ENCODE measurements around the gene DBH. TPM values are rescaled to one million over a fixed set of nuclear protein-coding genes. Genes with fewer than 3 reads are reported as not detected.

The DBH gene
- total RNA-seq, 4 donors from 2014 or later: 0.19 TPM; not detected in 3

- no peak for DNase-seq (ENCODE audit: low spot score)
- ATAC-seq (ENCODE audit: low FRiP score): no peak
- TF ChIP-seq CTCF (IDR thresholded peaks at IDR 0.05): no peak
Measured at GRCh38 chr9:133642708-133643361, 6.7 kb downstream of the DBH start.

GRCh38 chr9:133643362-133643755 is 7.2 kb downstream of the DBH start:
- no peak for TF ChIP-seq CTCF (IDR thresholded peaks at IDR 0.05)

GRCh38 chr9:133643978-133644760 is 8.0 kb downstream of the DBH start:
- no peak for ATAC-seq (ENCODE audit: low FRiP score)
- no peak for DNase-seq (ENCODE audit: low spot score)
- no peak for TF ChIP-seq CTCF (IDR thresholded peaks at IDR 0.05)

More at GRCh38 chr9:133643362-133643755, 7.2 kb downstream of the DBH start:
- DNase-seq (ENCODE audit: low spot score): no peak
- peak; percentile 18 for ATAC-seq (ENCODE audit: low FRiP score)

- DNase-seq (ENCODE audit: low spot score): no peak
- TF ChIP-seq CTCF (IDR thresholded peaks at IDR 0.05): no peak
- no peak for ATAC-seq (ENCODE audit: low FRiP score)
Measured at GRCh38 chr9:133645021-133645765, 9.0 kb downstream of the DBH start.

- no peak for TF ChIP-seq CTCF (IDR thresholded peaks at IDR 0.05)
- no peak for DNase-seq (ENCODE audit: low spot score)
- ATAC-seq (ENCODE audit: low FRiP score): no peak
Measured at GRCh38 chr9:133647148-133647547, 11.0 kb downstream of the DBH start.

GRCh38 chr9:133647765-133648469 is 11.8 kb downstream of the DBH start:
- ATAC-seq (ENCODE audit: low FRiP score) (no peak), DNase-seq (ENCODE audit: low spot score) (no peak)
- no peak for TF ChIP-seq CTCF (IDR thresholded peaks at IDR 0.05)

All from omental fat pad (tissue), 4 donors.